ENCODE data around the gene GCKR.
"Not testable (repeated sequence)": the region's sequence is repeated elsewhere in the genome, so short reads cannot be mapped to it uniquely, and the experiment has no call there.

The GCKR gene

DNA sequence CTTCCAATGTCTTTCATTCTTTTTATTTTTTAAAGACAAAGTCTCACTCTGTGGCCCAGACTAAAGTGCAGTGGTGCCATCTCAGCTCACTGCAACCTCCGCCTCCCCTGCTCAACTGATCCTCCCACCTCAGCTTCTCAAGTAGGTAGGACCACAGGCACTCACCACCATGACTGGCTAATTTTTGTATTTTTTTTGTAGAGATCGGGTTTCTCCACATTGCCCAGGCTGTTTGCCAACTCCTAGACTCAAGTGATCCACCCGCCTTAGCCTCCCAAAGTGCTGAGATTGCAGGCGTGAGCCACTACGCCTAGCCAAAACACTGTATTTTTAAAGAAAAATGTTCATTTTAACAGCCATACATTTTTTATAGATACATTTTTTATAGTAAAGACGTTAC is 12.7 kb downstream of the GCKR start:
- no peak for DNase-seq

DNA sequence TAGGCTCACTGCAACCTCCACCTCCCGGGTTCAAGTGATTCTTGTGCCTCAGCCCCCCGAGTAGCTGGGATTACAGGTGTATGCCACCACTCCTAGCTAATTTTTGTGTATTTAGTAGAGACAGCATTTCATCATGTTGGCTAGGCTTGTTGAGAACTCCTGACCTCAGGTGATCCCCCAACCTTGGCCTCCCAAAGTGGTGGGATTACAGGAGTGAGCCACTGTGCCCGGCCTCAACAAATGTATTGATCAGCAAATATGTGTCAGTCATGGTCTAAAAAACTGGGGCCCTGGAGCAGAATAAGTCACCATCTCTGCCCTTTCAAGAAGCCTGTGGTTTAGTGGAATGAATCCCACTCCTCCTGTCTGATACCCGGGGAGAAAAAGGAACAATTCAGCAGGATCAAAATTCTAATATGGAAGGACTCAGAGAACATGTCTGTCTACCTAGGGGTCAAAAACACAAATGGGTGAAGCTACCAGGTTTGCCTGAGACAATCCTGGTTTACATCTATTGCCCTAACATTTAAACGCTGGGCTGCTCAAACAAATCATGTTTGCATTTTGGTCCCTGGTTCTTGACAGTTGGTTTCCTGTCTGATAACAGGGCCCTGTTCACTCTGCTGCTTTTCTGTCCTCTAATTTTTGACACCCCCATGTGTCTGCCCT is 21.6 kb downstream of the GCKR start:
- no peak for DNase-seq

DNA sequence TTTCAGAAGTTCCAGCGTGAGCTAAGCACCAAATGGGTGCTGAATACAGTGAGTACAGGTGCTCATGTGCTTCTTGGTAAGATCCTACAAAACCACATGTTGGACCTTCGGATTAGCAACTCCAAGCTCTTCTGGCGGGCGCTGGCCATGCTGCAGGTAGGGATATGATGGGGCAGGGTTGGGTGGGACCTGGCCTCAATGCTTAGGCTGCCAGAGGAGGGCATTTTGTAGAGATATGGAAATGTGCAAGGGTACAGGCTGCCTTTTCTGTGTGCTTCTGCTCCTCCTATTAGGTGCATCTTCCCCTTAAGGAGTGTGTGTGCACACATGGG is 22.1 kb downstream of the GCKR start:
- no peak for DNase-seq

DNA sequence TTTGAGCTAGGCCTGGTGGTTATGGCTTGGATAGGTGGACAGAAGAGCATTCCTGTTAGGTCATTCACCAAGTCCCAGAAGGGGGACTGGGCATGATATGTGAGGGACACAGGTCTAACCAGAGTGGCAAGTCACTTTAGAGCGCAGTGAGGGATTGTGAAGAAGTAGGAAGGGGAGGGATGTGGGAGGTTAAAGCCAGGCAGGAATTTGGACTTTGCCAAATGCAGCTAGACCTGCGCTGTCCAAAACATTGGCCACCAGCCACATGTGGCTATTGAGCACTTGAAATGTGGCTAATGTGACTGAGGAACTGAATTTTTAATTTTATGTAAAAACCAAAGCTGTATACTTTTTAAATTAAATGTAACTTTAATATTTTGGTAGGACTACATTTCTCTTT is 23.7 kb downstream of the GCKR start:
- no peak for DNase-seq

DNA sequence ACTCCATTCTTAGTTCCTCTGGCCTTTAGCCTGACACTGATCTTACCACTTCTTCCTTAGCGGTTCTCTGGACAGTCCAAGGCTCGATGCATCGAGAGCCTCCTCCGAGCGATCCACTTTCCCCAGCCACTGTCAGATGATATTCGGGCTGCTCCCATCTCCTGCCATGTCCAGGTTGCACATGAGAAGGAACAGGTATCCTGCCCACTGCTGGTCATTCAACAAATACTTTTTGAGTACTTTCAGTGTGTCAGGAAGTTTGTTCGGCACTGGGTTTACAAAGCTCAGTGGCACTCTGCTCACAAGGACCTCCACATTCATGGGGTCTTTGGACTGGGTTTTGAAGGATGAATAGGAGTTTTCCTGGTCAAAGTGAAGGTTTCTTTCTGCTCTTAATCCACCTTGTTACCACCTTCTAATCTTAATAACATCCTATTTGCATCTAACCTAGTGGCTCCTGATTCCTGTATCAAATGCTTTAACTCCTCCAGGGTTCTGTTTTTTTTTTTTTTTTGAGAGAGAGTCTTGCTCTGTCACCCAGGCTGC is 25.8 kb downstream of the GCKR start:
- no peak for DNase-seq

DNA sequence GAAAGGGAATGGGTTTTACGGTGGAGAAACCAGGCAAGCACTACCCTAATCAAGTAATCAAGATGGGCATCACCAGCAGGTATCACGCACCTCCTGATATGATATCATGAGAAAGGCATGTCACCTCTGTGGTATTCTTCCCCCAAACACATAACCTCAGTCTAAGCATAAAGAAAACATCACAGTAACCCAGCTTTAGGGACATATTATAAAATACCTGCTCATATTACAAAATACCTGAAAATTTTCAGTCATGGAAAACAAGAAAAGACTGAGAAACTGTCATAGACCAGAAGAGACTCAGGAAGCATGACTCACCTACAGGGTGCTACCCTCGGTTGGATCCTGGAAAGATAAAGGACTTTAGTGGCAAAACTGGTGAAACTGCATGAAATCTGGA is 30.5 kb downstream of the GCKR start:
- no peak for DNase-seq

DNA sequence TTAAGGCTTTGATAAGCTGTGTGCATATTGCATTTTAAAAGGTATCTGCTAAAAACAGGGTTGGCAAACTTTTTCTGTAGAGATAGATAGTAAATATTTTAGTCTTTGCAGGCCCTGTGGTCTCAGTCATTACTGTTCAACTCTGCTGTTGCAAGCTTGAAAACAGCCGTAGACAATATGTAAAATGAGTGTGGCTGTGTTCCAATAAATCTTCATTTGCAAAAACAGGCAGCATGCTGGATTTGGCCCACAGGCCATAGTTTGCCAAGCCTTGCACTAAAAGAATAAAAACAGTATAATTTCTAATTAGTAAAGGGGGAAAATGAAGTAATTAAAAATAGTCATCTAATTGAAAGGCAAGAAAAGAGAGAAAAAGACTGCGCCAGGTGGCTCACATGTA is 35.3 kb downstream of the GCKR start:
- DNase-seq, result no peak

DNA sequence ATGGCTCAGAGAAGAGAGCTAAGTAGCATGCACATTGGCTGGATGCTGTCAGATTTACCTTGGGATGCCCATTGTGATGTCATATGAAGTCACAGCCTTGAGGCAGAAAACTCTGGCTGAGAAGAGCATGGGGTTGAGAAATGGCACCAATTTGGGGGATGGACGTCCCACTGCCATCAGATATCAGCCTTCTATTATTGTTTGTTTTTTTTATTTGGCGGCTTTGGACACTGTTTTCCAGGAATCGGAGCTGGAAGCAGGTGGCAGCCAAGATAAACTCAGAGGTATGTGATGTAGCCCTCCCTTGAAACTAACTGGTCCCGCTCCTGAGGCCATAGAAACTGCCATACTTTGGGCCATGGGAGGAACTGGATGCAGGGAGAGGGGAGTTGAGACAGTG is 40.6 kb downstream of the GCKR start:
- no peak for DNase-seq

DNA sequence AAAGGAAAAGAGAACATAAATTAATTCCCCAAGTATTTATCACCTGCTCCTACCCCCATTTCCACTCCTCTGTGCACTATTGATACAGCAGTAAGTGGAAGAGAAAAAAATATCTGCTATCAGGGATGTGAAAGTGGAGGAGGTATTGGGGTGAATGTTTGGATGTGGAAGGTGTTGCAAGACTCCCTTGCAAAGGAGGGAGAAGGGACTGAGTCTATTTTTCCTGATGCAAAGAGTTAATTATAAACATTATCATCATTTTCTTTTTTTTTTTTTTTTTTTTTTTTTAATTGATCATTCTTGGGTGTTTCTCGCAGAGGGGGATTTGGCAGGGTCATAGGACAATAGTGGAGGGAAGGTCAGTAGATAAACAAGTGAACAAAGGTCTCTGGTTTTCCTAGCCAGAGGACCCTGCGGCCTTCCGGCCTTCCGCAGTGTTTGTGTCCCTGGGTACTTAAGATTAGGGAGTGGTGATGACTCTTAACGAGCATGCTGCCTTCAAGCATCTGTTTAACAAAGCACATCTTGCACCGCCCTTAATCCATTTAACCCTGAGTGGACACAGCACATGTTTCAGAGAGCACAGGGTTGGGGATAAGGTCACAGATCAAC is 42.3 kb downstream of the GCKR start:
- not testable (repeated sequence) for DNase-seq

DNA sequence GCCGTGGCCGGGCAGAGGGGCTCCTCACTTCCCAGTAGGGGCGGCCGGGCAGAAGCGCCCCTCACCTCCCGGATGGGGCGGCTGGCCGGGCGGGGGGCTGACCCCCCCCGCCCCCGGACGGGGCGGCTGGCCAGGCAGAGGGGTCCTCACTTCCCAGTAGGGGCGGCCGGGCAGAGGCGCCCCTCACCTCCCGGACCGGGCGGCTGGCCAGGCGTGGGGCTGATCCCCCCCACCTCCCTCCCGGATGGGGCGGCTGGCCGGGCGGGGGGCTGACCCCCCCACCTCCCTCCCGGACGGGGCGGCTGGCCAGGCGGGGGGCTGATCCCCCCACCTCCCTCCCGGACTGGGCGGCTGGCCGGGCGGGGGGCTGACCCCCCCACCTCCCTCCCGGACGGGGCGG is 43.0 kb downstream of the GCKR start:
- not testable (repeated sequence) for DNase-seq

DNA sequence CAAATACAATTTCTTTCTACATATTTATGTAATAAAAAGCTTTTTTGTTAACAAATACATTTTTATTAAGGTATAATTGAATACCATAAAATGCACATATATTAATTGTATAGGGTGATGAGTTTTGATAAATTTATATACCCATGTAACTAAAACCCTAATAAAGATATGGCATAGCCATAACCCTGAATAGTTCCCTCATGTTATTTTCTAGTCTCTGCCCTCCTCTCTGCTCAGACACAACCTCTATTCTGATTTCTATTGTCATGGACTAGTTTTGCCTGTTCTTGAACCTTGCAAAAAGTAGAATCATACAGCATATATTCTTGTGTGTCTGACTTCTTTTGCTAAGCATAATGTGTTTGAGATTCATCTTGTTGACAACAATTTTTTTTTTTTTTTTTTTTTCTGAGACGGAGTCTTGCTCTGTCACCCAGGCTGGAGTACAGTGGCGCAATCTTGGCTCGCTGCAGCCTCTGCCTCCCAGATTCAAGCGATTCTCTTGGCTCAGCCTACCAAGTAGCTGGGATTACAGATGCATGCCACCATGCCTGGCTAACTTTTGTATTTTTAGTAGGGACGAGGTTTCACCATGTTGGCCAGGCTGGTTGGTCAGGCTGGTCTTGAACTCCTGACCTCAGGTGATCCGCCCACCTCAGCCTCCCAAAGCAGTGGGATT is 47.6 kb downstream of the GCKR start:
- DNase-seq, result no peak

DNA sequence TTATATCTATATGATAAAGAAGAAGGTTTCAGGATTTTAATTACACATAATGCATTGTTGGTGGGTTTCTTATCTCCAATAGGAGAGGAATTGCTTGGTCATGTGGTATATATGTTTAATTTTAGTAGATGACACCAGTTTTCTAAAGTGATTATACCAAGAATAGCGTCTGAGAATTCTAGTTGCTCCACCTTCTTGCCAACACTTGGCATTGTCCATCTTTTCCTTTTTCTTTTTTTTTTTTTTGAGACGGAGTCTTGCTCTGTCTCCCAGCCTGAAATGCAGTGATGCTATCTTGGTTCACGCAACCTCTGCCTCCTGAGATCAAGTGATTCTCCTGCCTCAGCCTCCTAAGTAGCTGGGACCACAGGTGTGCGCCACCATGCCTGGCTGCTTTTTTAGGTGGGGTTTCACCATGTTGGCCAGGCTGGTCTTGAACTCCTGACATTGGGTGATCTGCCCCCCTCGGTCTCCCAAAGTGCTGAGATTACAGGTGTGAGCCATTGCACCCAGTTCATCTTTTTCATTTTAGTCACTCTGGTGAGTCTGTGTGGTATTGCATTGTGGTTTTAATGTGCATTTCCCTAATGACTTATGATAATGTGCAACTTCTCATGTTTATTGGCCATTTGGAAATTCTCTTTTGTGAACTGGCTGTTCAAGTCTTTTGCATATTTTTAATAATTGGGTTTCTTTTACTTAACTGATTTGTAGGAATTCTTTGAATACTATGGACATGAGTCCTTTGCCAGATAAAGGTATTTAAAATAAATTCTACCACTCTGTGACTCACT is 48.9 kb downstream of the GCKR start:
- no peak for DNase-seq

DNA sequence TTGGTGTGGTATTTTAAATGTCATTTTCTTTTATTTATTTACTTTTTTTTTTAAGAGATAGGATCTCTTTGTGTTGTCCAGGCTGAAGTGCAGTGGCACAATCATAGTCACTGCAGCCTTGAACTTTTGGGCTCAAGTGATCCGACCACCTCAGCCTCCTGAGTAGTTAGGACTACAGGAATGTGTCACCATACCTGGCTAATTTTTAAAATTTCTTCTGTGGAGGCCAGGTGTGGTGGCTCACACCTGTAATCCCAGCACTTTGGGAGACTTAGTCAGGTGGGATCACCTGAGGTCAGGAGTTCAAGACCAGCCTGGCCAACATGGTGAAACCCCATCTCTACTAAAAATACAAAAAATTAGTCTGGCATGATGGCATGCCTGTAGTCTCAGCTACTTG is 52.7 kb downstream of the GCKR start:
- no peak for DNase-seq

DNA sequence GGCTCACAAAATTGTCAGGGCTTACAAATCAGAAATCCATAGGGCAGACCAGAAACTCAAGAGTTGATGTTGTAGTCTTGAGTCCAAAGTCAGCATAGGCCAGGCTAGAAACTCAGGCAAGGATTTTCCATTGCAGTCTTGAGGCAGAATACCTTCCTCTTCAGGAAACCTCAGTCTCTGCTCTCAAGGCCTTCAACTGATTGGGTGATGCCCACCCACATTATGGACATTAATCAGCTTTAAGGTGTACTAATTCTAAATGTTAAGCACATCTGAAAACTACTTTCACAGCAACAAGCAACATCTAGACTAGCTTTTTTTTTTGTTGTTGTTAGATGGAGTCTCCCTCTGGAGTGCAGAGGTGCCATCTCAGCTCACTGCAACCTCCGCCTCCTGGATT is 54.9 kb downstream of the GCKR start:
- no peak for DNase-seq

DNA sequence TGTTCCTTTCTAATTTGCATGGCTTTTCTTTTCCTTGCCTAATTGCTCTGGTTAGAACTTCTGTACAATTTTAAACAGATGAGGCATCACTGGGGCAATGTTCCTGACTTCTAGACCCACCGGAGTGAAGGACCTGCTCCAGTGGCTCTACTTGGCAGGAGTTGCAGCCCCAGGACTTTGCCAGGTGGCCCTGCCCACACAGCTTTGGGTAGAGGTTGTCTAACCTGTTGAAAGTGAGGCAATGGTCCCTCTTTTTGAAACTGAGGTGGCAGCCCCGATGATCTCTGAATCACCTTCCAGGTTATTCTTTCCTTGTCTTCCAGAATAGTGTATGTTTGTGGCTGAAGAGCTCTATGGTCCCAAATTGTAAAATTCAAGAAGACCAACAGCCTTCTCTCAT is 56.3 kb downstream of the GCKR start:
- no peak for DNase-seq

DNA sequence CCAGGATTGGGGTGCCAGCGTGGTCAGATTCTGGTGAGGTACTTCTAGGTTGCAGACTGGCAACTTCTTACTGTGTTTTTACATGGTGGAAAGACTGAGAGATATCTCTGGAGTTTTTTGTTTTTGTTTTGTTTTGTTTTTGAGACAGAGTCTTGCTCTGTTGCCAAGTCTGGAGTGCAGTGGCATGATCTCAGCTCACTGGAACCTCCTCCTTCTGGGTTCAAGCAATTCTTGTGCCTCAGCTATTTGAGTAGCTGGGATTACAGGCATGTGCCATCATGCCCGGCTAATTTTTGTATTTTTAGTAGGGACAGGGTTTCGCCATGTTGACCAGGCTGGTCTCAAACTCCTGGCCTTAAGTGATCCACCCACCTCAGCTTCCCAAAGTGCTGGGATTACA is 57.8 kb downstream of the GCKR start:
- not testable (repeated sequence) for DNase-seq

DNA sequence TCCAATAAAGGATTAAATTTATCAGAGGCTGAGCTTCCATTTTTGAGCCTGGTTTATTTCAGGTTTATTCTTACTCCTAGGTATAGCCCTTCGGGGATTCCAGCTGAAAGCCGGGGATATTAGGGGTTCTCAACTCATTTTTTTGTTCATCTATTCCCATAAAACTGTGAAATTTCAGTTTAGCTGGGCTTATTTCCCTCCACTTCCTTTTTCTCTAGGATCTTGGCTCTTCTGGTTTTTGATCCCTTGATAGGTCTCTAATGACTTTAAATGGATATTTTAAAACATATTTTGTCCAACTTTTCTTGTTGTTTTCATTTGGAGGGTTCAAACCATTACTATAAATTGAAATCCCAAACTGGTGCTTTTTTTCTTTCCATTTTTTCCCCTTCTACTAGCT is 62.6 kb downstream of the GCKR start:
- no peak for DNase-seq

DNA sequence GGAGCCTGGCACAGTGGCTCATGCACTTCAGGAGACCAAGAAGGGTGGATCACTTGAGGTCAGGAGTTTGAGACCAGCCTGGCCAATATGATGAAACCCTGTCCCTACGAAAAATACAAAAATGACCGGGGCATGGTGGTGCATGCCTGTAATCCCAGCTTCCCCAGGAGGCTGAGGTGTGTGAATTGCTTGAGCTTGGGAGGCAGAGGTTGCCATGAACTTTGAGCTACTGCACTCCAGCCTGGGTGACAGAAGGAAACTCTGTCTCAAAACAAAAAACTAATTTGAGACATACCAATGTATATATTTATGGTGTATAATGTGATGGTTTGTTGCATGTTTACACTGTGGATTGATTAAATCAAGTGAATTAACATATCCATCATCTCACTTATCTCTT is 64.4 kb downstream of the GCKR start:
- no peak for DNase-seq

DNA sequence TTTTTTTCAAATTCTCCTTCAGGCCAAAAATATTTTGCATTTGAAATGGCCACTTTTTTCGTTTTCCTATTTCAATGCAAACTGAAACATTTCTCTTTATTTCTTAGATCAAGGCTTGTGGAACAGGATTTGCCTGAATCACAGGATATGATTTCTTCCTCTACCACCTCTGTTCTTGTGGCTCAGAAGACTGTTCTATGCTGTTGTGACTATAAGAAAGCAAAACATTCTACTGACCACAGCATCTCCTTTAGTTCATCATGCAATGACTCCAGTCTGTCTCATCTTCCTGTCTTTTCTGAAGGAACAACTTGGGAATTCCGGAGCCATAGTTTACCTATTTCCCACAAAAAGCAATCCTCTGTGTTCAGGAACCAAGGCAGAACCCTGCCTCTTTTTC is 70.0 kb downstream of the GCKR start:
- DNase-seq, result no peak

DNA sequence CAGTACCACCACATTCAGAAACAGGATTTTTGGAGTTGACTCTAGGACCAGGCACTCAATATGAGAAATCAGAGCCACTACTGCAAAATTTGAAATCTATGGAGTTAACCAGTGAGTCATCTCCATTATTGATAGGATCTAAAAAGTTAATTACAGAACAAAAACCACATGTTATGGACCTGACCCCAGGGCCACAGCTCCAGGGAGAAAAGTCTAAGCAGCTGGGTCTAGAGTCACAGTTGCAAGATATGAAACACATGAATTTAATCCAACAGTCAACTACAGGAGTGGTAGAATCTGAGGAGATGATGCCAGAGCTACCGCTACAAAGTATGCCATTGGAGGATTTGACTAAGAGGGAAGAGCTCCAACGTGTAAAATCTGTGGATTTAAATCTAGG is 72.8 kb downstream of the GCKR start:
- DNase-seq, result no peak

DNA sequence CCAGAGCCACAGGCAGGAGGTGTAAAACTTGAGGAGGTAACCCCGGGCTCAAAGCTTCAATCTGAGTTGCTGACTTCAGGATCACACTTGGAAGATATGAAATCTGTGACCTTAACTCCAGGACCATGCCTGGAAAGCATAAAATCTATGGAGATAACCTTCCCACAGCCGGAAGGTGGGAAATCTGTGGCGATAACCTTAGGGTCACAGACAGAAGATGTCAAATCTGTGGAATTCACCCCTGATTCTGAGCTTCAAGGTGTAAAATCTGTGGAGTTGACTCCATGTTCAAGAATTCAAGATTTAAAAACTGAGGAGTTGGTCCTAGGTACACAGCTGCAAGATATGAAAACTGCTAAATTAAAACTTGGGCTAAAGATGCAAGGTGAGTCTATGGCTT is 74.6 kb downstream of the GCKR start:
- no peak for DNase-seq

DNA sequence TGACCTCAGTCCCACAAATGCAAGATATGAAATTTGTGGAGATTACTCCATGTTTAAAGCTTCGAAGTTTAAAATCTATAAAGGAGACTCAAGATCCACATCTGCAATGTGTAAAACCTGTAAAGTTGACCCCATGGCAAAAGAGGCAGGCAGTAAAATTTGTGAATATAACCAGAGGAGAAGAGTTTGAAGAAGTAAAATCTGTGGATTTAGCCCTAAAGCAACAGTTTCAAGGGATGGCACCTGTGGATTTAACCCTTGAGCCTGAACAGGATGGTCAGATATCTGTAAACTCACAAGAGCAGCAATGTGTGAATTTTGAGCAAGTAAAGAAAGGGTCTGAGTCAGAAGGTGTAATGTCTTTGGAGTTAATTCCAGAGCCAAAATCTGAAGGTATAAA is 75.0 kb downstream of the GCKR start:
- no peak for DNase-seq

DNA sequence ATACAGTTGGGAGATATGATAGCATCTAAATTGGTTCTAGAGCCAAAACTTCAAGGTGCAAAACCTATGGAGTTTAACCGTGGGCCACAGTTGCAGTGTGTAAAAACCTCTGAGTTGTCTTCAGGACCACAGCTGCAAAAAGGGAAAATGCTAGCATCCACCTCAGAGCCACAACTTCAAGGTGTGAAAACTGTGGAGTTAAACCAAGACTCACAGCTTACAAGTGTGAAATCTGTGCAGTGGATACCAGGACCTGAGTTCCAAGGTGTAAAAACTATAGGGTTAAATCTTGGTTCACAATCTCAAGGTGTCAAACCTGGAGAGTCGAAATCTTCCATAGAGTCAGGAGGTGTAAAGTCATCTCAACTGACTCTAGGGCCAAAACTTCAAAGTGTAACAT is 75.8 kb downstream of the GCKR start:
- no peak for DNase-seq

DNA sequence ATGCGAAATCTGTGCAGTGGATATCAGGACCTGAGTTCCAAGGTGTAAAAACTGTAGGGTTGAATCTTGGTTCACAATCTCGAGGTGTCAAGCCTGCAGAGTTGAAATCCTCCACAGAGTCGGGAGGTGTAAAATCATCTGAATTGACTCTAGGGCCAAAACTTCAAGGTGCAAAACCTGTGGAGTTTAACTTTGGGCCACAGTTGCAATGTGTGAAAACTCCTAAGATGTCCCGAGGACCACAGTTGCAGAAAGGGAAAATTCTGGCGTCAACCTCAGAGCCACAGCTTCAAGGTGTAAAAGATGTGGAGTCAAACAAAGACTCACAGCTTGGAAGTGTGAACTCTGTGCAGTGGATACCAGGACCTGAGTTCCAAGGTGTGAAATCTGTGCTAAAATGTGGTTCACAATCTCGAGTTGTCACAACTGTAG is 76.4 kb downstream of the GCKR start:
- DNase-seq, result no peak
